Thyroid gland (tissue), 4 donors: ENCODE measurements around the gene WDFY1. TPM values are rescaled to one million over a fixed set of nuclear protein-coding genes. Genes with fewer than 3 reads are reported as not detected.

Experiments
- DNase-seq, 2 donors: peaks; one replicate each; pipeline ENCODE4 v3.0.0-alpha.2; 2019
- H3K27ac ChIP-seq, 3 donors: fragments of 200-600 bp; sonication (generic); 1 replicate in 2 of 3; 2 replicates in 1 of 3; pipeline ENCODE4 v1.5.1; 2016 to 2019; ENCODE audit warnings: mild to moderate bottlenecking in 1 of 3, moderate library complexity in 1 of 3
- H3K27me3 ChIP-seq: fragments of 200-600 bp; sonication (generic); one replicate; pipeline ENCODE4 v1.5.1; 2019
- H3K36me3 ChIP-seq, 2 donors: fragments of 200-600 bp; sonication (generic); one replicate each; pipeline ENCODE4 v1.5.1; 2016 to 2019
- H3K4me1 ChIP-seq, 2 donors: fragments of 200-600 bp; sonication (generic); one replicate each; pipeline ENCODE4 v1.5.1; 2017 to 2019
- H3K4me3 ChIP-seq, 3 donors: fragments of 200-600 bp; sonication (generic); replicated peaks in 1 of 3; 1 replicate in 2 of 3; 2 replicates in 1 of 3; pipeline ENCODE4 v1.5.1; 2016; ENCODE audit warnings: mild to moderate bottlenecking in 1 of 3
- H3K9me3 ChIP-seq: fragments of 200-600 bp; sonication (generic); one replicate; pipeline ENCODE4 v1.5.1; 2017
- CTCF ChIP-seq, 6 experiments: fragments of 200-600 bp in 3 of 6; fragments of 450-650 bp in 3 of 6; sonication (generic) in 3 of 6; IDR thresholded peaks; one replicate each; pipeline ENCODE4 v1.5.1; 2016 to 2019; ENCODE audit warnings: antibody characterized with exemption in 6 of 6, mild to moderate bottlenecking in 2 of 6, inconsistent platforms in 1 of 6, moderate library complexity in 1 of 6
- POLR2A ChIP-seq, 2 donors: fragments of 450-650 bp; IDR thresholded peaks; one replicate each; pipeline ENCODE4 v1.6.1; 2017; ENCODE audit warnings: antibody characterized with exemption in 2 of 2, mild to moderate bottlenecking in 2 of 2, moderate library complexity in 1 of 2
- WGBS, 2 donors: methylation state at CpG; one replicate each; pipeline ENCODE4 v1.1.5; 2017; 5-methylcytosine and 5-hydroxymethylcytosine counted together
- intact Hi-C: fragments of 100-400 bp; cut with DNase I; formaldehyde crosslinking; loops from one replicate; pipeline ENCODE4 v1.15.1; 2023
- total RNA-seq, 4 donors: library from RNA; depleted of rRNA; stranded (reverse); fragments of >200 nt; gene quantifications; one replicate each; pipeline ENCODE4 v1.2.3, GENCODE V29; 2016

WDFY1 gene
- total RNA-seq, 4 donors from 2014 or later, result 49.4 to 87.7 (median 59.6) TPM

GRCh38 chr2:223989856-223990232 lies 44.7 kb upstream of the WDFY1 start:
- H3K9me3 ChIP-seq, result no peaks in the 10 kb centered on the region
- TF ChIP-seq POLR2A (IDR thresholded peaks at IDR 0.05), result no peak
- no peak for TF ChIP-seq CTCF (IDR thresholded peaks at IDR 0.05)
- H3K27ac ChIP-seq, result no peak overlapping the region
- no peaks in the 10 kb centered on the region for H3K27me3 ChIP-seq
- DNase-seq, result no peak
- intact Hi-C loops, result no loop called here
- peaks cover 0 to 6% of the 10 kb centered on the region in 2 donors for H3K4me1 ChIP-seq
- 77 to 85% methylated on average over 3 of the region's 3 CpGs for whole genome bisulfite sequencing, 2 donors
- no peak overlapping the region for H3K4me3 ChIP-seq
- H3K36me3 ChIP-seq, result no peaks in the 10 kb centered on the region

- DNase-seq, result peak; percentile 48 to 57
- Histone ChIP-seq H3K36me3 (no peaks in the 10 kb centered on the region), H3K27ac (no peak overlapping the region), H3K4me3 (no peak overlapping the region), H3K27me3 (no peaks in the 10 kb centered on the region), H3K4me1 (peaks cover 0 to 6% of the 10 kb centered on the region in 2 donors), H3K9me3 (no peaks in the 10 kb centered on the region)
- WGBS, 2 donors, result 82% methylated on average over 10 of the region's 10 CpGs
- intact Hi-C loops, result no loop called here
- TF ChIP-seq POLR2A (IDR thresholded peaks at IDR 0.05), result no peak
- peak in 2 of 6 experiments; percentile 24 to 31 for TF ChIP-seq CTCF (IDR thresholded peaks at IDR 0.05)
Measured at GRCh38 chr2:223989206-223989855, 44.2 kb upstream of the WDFY1 start.

GRCh38 chr2:223981241-223981640 lies 36.1 kb upstream of the WDFY1 start:
- TF ChIP-seq CTCF (IDR thresholded peaks at IDR 0.05) (no peak), POLR2A (IDR thresholded peaks at IDR 0.05) (no peak)
- Histone ChIP-seq H3K4me3 (no peak overlapping the region), H3K9me3 (no peaks in the 10 kb centered on the region), H3K27ac (no peak overlapping the region), H3K27me3 (no peaks in the 10 kb centered on the region), H3K36me3 (no peaks in the 10 kb centered on the region), H3K4me1 (no peaks in the 10 kb centered on the region)
- intact Hi-C loops, result no loop called here
- DNase-seq, result no peak
- 91 to 100% methylated on average over 1 of the region's 1 CpG for WGBS, 2 donors

GRCh38 chr2:223980803-223981202 lies 35.7 kb upstream of the WDFY1 start:
- H3K4me3 ChIP-seq, result no peak overlapping the region
- no peaks in the 10 kb centered on the region for H3K9me3 ChIP-seq
- WGBS, 2 donors, result 91 to 93% methylated on average over 4 of the region's 4 CpGs
- H3K36me3 ChIP-seq, result no peaks in the 10 kb centered on the region
- no peaks in the 10 kb centered on the region for H3K27me3 ChIP-seq
- no peak for DNase-seq
- no peak overlapping the region for H3K27ac ChIP-seq
- H3K4me1 ChIP-seq, result no peaks in the 10 kb centered on the region
- no peak for TF ChIP-seq CTCF (IDR thresholded peaks at IDR 0.05)
- no peak for TF ChIP-seq POLR2A (IDR thresholded peaks at IDR 0.05)
- intact Hi-C loops, result no loop called here

GRCh38 chr2:223980397-223980735 lies 35.2 kb upstream of the WDFY1 start:
- intact Hi-C loops, result no loop called here
- 93 to 95% methylated on average over 1 of the region's 1 CpG for whole genome bisulfite sequencing, 2 donors
- no peak for TF ChIP-seq CTCF (IDR thresholded peaks at IDR 0.05)
- no peak for TF ChIP-seq POLR2A (IDR thresholded peaks at IDR 0.05)
- H3K4me1 ChIP-seq, result no peaks in the 10 kb centered on the region
- H3K4me3 ChIP-seq, result no peak overlapping the region
- no peak overlapping the region for H3K27ac ChIP-seq
- H3K27me3 ChIP-seq, result no peaks in the 10 kb centered on the region
- no peaks in the 10 kb centered on the region for H3K9me3 ChIP-seq
- DNase-seq, result no peak
- H3K36me3 ChIP-seq, result no peaks in the 10 kb centered on the region
